Caki2 (cell line): Measurements from ENCODE around the gene MAPKAP1. TPM values are rescaled to one million over a fixed set of nuclear protein-coding genes. Genes with fewer than 3 reads are reported as not detected.
"Not testable (repeated sequence)": the region's sequence is repeated elsewhere in the genome, so short reads cannot be mapped to it uniquely, and the experiment has no call there.

ENCODE experiments used
- DNase-seq: peaks from one replicate; pipeline ENCODE4 v3.0.0-alpha.2; 2015; ENCODE audit warnings: low read depth
- in situ Hi-C: cut with HindIII; loops from 2 replicates; pipeline ENCODE4 v1.10.0; 2016; ENCODE audit warnings: low sequenced_read_pairs, low pct_unique_long_range_greater_than_20kb, mixed read lengths
- total RNA-seq: library from RNA; depleted of rRNA; stranded (reverse); fragments of >200 nt; shearing (Covaris generic); gene quantifications from 2 replicates; pipeline ENCODE4 v1.2.3, GENCODE V29; 2014; ENCODE audit warnings: low replicate concordance

MAPKAP1 gene
- total RNA-seq, 1 experiment from 2014 or later, result 68.7 TPM

DNA sequence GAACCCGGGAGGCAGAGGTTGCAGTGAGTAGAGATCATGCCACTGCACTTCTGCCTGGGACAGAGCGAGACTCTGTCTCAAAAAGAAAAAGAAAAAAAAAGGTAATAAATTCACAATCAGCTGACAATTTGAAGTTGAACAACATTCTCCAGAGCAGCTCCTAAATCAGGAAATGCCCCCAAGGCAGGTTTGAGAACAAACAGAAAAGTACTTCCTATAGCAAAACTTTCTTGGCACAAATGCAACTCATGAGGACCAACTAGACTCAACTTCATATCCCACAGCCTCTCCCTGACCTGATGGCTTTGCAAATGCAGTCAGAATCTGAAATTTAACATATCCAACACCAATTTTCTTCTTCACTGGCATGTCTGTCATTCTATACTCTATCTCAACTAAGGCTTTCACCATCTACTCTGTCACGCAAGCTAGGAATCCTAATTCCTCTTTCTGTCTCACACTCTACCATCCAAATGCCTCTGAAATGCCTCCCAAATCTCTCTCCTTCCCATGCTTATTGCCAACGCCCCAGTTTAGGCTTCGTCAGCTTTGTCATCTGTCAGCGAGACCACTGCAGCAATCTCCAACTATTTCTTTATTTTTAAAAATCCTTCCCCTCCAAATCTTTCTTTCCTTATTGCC lies 113.3 kb downstream of the MAPKAP1 start:
- in situ Hi-C loops, result no loop called here
- no peak for DNase-seq

DNA sequence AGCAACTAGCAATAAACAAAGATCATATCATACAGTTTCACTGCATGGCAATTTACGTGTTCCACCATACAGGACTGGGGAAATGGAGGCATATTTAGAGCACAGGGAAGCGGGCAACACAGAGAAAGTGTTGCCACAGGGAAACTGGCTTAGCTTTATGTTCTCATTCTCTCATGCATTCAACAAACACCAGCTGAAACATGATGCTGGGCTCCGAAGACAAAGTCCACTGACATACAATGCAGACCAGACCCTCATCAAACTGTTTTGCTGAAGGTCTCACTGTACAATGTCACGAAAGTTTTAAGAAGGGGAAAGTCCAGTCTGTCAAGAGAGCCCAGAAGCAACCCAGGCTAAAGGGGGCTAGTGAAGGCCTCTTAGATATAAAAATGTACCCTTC lies 115.1 kb downstream of the MAPKAP1 start:
- in situ Hi-C loops, result no loop called here

DNA sequence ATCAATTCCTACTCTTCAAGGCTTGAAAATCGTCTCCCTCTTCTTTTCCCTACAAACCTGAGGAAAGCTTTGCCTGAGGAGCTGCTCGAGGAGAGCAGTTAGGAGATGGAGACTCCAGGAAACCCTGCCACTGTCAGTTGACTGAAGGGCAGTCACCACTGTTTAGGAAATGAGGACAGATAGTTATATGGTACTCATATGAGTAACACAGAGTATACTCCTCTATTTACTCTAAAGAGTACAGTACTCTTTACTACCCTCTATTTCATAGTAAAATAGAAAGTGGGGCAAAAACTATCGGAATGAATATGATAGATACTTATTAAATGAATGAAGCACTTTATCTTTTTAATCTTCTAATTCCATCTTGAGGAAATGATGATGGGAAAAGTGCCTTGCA lies 115.8 kb downstream of the MAPKAP1 start:
- in situ Hi-C loops, result no loop called here
- no peak for DNase-seq

More for the DNA sequence above, 115.1 kb downstream of the MAPKAP1 start:
- no peak for DNase-seq

DNA sequence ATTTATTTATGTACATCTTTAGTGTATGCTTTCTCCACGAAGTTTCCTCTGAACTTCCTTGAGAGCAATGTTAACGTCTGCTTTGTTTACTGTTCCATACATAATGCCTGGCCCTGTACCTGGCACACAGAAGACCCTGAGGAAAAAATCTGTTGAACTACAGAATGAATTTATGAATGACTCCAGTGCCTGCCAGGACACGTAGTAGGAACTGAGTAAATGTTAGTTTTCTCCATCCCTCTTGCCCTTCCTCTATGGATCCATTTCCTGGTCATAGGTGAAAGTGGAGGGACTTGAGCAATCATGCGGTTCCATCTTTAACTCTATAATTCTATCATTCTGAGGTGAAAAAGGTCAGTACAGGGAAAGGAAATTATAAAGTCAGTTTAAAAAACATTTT lies 117.7 kb downstream of the MAPKAP1 start:
- in situ Hi-C loops, result no loop called here
- DNase-seq, result no peak

DNA sequence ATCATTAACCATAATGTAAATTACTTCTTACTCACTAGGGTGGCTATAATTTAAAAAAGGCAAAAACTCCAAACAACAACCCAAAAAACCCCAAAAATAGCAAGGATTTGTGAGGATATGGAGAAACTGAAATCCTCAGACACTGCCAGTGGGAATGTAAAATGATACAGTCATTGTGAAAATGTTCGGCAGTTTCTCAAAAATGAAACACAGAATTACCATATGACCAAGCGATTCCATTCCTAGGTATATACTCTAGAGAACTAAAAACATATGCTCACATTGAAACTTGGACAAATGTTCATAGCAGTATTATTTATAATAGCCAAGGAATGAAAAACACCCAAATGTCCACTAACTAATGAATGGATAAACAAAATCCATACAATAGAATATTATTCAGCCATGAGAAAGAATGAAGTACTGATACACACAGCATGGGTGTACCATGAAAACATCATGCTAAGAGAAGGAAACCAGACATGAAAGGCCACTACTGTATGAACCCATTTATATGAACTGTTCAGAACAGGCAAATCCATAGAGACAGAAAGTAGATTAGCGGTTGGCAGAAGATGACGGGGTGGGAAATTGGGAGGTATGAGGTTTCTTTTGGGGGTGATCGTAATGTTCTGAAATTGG lies 119.1 kb downstream of the MAPKAP1 start:
- no peak for DNase-seq
- in situ Hi-C loops, result no loop called here

DNA sequence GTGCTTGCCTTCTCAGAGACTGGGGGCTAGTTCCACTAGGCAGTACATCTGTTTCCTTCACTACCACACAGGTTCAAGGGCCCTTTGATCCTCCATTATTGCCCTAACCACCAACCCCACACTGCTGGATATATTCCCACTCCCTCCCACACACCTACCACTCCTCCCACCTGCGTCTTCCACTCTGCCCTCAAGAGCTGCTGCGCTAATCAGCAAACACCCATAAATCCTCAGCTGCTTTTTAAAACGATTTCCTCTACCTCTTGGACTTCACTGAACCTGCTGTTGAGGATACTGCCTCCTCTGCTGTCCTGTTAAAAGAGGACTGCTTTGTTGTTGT lies 120.9 kb downstream of the MAPKAP1 start:
- in situ Hi-C loops, result no loop called here

DNA sequence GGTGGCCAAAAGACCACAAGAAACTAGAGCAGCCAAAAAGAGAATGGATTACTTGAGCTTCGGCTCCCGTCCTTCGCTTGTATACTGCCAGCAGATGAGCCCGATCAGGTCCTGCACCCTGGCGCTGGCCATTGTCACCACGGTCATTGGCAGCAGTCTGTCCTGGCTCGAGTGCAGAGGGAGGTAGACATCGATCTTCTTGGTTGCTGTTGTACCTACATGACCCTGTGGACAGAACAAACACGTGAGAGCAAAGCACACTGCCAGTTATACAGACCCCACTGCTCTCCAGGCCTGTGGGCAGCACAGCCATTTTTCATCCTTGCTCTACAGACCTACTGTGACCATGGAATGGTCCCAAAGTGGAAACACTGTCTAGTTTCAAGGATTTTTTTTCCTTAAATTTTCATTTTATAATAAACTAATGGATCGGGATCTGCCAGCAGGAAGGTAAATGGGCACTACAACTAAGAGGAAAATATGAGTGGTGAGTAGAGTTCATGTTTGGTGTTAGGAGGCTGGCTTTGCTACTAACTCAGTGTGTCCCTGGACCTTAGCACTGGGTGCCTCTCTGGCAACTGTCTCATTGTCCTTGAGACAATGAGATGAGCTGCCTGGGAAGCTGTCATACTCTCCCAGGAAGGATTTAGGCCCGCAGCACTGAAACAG lies 121.4 kb downstream of the MAPKAP1 start:
- no peak for DNase-seq
- in situ Hi-C loops, result no loop called here

More for the DNA sequence above, 120.9 kb downstream of the MAPKAP1 start:
- no peak for DNase-seq

DNA sequence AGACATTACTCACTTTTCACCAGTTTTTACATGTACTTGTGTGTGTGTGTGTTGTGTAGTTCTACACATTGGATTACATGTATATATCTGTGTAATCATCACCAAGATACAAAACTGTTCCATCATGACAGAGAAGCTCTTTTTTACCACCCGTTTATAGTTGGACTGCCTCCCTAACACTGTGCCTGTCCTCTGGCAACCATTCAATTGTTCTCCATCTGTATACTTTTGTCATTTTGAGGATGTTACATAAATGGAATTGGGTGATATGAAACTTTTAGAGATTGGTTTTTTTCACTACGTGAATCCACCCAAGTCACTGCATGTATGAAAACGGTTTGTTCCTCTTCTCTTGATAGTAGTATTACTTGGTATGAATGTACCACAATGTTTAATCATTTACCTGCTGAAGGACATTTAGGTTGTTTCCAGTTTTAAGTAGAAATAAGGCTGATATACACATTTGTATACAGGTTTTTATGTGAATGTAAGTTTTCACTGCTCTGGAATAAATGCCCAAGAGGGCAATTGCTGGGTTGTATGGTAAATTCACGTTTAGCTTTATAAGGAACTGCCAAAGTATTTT lies 126.2 kb downstream of the MAPKAP1 start:
- in situ Hi-C loops, result no loop called here
- no peak for DNase-seq

DNA sequence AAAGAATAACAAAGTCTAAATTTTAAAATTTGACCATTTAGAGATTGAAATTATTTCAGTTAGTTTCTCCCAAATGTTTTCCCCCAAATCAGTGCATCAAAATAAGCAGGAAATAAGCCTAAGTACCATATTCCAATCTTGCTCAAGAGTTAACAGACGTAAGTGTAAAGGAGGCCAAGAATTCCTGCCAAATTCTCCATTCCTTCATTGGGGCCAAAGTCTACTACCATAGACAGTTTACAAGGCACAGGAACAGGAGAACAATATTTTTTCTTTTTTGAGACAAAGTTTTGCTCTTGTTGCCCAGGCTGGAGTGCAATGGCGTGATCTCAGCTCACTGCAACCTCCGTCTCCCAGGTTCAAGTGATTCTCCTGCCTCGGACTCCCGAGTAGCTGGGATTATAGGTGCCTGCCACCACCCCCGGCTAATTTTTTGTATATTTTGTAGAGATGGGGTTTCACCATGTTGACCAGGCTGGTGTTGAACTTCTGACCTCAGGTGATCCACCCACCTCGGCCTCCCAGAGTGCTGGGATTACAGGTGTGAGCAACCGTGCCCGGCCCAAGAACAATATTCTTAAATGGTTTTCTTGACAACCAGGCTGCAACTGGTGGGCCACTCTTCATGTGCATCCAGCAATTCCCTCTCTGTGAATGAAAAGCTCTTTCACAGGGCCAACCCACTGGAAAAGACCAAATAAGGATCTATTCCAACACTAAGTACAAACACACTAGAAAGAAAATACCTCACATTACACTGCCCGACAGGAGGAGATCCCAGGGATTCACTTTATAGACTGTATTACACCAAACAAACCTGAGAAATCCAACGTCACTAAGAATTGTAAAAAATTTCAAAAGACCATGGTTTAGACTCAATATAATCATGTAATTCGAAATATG lies 127.7 kb downstream of the MAPKAP1 start:
- in situ Hi-C loops, result no loop called here
- DNase-seq, result no peak

DNA sequence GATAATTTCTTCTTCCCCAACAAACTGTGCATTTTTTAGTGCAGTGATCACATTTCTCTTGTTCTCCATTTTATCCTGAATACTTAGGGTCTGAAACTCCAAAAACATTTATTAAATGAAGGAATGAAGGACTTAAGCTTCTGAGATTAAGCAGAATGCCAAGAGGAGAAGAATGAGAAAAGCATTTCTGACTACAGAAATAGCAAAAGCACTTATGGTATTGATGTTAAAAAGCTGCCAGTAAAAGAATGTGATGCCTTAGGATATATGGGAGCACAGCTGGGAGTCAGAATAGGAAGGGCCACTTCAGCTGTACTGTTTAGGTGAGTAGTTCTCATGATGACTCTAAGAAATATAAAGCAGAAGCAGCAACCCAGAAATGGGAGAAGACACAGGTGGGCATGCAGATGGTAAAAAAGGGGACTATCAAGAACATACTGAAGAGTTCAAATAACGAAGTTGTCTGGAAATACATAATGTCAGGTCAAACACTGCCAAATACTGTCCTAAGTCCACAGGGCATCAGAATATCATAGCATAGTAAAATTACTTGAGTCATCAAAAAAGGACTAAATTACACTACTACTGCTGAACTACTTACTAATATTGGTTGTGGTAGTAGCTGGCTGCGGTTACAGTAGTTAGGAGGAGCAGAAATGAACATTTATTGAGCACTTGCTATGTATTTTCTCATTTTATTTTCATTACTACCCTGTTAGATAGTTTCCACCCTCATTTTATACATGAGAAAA lies 132.7 kb downstream of the MAPKAP1 start:
- in situ Hi-C loops, result no loop called here
- no peak for DNase-seq

DNA sequence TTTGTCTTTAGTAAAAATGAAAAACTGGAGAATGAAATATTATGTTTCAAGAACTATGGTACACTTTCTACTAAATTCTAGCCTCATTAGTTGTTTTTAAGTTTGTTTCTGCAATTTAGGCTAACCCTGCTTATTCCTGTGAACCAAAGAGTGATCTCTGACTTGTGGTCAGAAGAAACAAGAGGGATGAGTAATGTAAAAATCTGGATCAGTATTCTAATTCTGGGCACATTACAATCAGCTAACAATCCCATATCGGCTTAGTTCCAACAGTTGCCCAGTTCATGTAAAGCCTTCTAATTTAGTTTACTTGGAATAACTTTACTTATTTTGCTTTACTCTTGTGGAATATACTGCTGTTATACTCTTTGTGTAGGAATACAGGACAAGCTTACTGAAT lies 134.5 kb downstream of the MAPKAP1 start:
- DNase-seq, in situ Hi-C loops: not testable (repeated sequence)

DNA sequence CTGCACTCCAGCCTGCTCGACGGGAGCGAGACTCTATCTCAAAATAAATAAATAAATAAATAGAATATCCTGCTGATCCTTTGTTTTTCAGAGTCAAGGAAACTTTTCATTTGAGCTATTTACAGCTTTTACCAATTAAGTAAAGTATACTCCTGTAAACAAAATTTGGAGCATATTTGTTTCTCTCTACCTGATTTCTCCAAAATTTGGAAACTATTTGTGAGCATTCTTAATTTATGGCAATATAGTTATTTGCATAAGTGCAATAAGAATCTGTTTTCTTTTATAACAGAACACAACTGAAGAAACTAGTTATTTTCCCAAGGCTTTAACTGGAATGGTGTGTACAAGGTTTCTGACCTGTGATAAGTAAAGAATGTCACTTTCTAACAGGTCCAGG lies 135.2 kb downstream of the MAPKAP1 start:
- in situ Hi-C loops, DNase-seq: not testable (repeated sequence)

DNA sequence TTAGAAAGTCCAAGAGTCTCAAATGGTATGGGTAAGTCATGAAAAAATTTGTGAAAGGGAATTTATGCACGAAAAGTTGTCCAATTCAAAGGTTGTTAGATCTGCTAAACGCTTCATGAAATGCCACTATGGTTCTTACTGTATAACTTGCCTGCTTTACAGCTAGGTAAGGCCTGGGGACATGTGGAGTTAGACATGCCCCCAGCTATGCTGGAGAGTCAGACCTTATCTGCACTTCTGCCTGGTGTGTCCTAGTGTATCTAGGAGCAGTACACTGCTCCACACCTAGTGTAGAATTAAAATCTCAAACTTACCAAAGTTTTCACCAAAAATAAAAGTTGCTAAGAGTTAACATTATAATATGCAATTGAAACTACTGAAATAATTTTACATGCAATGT lies 136.8 kb downstream of the MAPKAP1 start:
- DNase-seq, result no peak
- in situ Hi-C loops, result no loop called here

DNA sequence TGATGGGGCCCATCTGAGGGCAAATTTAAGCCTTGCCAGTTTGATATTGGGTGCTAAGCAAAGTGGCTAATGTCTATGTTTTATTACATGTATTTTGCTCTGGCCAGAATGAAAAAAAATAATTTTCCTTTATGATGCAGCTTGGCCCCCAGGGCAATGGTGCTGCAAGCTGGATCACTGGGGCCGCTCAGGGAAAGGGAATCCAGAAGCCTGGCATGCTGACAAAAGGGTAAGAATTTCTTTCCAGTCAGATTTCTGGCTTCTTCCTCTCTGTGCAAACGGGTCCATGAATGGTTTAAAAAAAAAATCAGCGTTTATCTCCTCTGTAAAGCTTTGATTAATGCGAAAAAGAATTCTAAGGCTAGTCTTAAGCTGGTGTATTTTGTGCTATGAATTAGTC lies 138.4 kb downstream of the MAPKAP1 start:
- in situ Hi-C loops, result no loop called here

DNA sequence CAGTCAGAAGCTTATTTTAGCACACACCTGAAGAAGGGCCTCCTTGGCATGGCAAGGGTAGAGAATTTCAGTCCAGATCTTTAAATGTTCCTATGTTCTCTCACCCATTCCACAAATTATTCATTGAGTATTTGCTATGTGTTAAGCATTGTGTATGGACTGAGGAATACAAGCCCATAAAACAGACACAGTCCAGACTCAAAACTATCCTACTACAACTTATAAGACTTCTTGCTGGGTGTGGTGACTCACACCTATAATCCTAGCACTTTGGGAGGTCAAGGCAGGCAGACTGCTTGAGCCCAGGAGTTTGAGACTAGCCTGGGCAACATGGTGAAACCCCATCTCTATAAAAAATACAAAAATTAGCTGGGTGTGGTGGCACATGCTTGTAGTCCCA lies 141.0 kb downstream of the MAPKAP1 start:
- DNase-seq, in situ Hi-C loops: not testable (repeated sequence)

More for the DNA sequence above, 138.4 kb downstream of the MAPKAP1 start:
- no peak for DNase-seq

DNA sequence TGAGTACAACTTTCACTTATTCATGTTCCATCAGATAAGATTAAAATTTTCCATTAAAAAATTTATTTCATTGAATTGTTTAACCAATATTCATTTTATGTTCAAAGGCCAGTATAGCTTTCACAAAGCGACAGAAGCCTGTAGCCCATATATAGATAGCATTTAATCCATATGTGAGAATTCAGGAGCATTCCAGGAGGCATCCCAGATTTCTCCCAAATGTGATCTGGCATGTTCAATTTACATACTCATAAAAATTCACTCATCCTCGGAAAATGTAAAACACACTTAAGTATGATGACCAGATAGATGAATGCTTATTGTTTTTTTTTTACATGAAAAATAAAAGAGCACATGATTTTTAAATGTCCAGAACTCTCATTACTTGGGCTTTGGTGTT lies 141.9 kb downstream of the MAPKAP1 start:
- no peak for DNase-seq
- in situ Hi-C loops, result no loop called here

DNA sequence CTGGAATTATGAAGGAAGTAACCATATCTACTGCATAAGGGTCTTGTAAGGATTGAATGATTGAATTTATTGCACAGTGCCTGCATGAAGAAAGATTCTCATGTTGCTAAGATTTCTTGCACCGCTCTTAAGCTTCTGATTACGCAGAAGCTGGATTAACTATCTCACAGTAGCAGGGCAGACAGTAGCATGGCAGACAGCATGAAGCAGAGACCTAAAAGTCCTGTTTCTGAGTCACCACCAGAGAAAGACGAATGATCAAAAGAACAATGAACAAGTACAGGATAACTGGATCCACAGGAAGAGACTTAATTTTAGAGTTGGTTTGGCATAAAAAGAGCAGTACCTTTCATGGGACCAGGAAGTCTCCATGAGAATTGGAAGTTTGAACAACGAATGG lies 142.4 kb downstream of the MAPKAP1 start:
- DNase-seq, result no peak
- in situ Hi-C loops, result no loop called here
